Adrenal gland (tissue), 5 donors: ENCODE results near the gene CACNA1C.

Experiments used
- POLR2A ChIP-seq, 2 donors: fragments of 450-650 bp; IDR thresholded peaks; one replicate each; pipeline ENCODE4 v1.6.1; 2017; ENCODE audit warnings: antibody characterized with exemption in 2 of 2, mild to moderate bottlenecking in 2 of 2, moderate library complexity in 1 of 2
- TF ChIP-seq, protein P1 (sequence below), 6 experiments: fragments of 450-650 bp in 4 of 6; fragments of 200-600 bp in 2 of 6; sonication (generic) in 1 of 6; IDR thresholded peaks; 1 replicate in 5 of 6; 2 replicates in 1 of 6; pipeline versions ENCODE4 v1.5.1 to v1.8.0; 2016 to 2021; ENCODE audit warnings: antibody characterized with exemption in 6 of 6, mild to moderate bottlenecking in 2 of 6, moderate library complexity in 1 of 6
- donor health status: DM: no; HTN: no; CAD: no.

- TF ChIP-seq, protein P1, sequence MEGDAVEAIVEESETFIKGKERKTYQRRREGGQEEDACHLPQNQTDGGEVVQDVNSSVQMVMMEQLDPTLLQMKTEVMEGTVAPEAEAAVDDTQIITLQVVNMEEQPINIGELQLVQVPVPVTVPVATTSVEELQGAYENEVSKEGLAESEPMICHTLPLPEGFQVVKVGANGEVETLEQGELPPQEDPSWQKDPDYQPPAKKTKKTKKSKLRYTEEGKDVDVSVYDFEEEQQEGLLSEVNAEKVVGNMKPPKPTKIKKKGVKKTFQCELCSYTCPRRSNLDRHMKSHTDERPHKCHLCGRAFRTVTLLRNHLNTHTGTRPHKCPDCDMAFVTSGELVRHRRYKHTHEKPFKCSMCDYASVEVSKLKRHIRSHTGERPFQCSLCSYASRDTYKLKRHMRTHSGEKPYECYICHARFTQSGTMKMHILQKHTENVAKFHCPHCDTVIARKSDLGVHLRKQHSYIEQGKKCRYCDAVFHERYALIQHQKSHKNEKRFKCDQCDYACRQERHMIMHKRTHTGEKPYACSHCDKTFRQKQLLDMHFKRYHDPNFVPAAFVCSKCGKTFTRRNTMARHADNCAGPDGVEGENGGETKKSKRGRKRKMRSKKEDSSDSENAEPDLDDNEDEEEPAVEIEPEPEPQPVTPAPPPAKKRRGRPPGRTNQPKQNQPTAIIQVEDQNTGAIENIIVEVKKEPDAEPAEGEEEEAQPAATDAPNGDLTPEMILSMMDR (IDR thresholded peaks at IDR 0.05), result no peak
- TF ChIP-seq POLR2A (IDR thresholded peaks at IDR 0.05), result no peak
Measured at GRCh38 chr12:2260441-2260840, 207.7 kb downstream of the CACNA1C start.
